H7 (cell line): ENCODE data around the gene RGS2. TPM values are rescaled to one million over a fixed set of nuclear protein-coding genes. Genes with fewer than 3 reads are reported as not detected.

Experiments used
- DNase-seq: peaks from one replicate; pipeline ENCODE4 v3.0.0; 2012
- H3K27me3 ChIP-seq: 2 replicates; pipeline ENCODE4 v1.6.0; 2011; ENCODE audit warnings: mild to moderate bottlenecking, low read length; ENCODE audit not compliant: control insufficient read depth, insufficient read depth
- H3K36me3 ChIP-seq: replicated peaks from 2 replicates; pipeline ENCODE4 v1.5.1; 2011; ENCODE audit warnings: low read length; ENCODE audit not compliant: control insufficient read depth, insufficient read depth
- H3K4me3 ChIP-seq: 2 replicates; pipeline ENCODE4 v1.5.1; 2011; ENCODE audit warnings: low read depth, mild to moderate bottlenecking, control low read depth, low read length, moderate library complexity; ENCODE audit not compliant: insufficient read depth
- total RNA-seq: library from RNA; depleted of rRNA; stranded (reverse); fragments of >200 nt; shearing (Covaris generic); gene quantifications from 2 replicates; pipeline ENCODE4 v1.2.3, GENCODE V29; 2014; rRNA removed

Gene RGS2
- total RNA-seq: 23.3 and 36.4 TPM in 2 replicates

- Histone ChIP-seq H3K36me3 (peaks cover 11% of the 10 kb centered on the region), H3K27me3 (peaks cover 2% of the 10 kb centered on the region; the same call in 1 of the 2 replicates), H3K4me3 (peak within 1 kb of the TSS; percentile 97)
- peak; percentile 94 for DNase-seq
These were observed at the start of gene RGS2 for GRCh38 chr1:192808518-192809306. Gene RGS2, plus strand, starts transcription at chr1:192809039. Its CDS starts 33 bp downstream, at chr1:192809072.

- no peak for DNase-seq
These were observed 49.7 kb upstream of the RGS2 start for GRCh38 chr1:192759104-192759503.

GRCh38 chr1:192762265-192762664 is 46.6 kb upstream of the RGS2 start:
- H3K27me3 ChIP-seq: no peaks in the 10 kb centered on the region
- no peak for DNase-seq
- no peak overlapping the region for H3K4me3 ChIP-seq
- H3K36me3 ChIP-seq: no peaks in the 10 kb centered on the region

More at GRCh38 chr1:192759104-192759503, 49.7 kb upstream of the RGS2 start:
- Histone ChIP-seq H3K27me3 (no peaks in the 10 kb centered on the region), H3K4me3 (no peak overlapping the region), H3K36me3 (no peaks in the 10 kb centered on the region)

- Histone ChIP-seq H3K4me3 (no peak overlapping the region), H3K27me3 (no peaks in the 10 kb centered on the region), H3K36me3 (no peaks in the 10 kb centered on the region)
- DNase-seq: no peak
These were observed 45.6 kb upstream of the RGS2 start for GRCh38 chr1:192763243-192763642.

- H3K27me3 ChIP-seq: no peaks in the 10 kb centered on the region
- H3K4me3 ChIP-seq: no peak overlapping the region
- H3K36me3 ChIP-seq: no peaks in the 10 kb centered on the region
- no peak for DNase-seq
These were observed 45.1 kb upstream of the RGS2 start for GRCh38 chr1:192763756-192764155.

- Histone ChIP-seq H3K4me3 (no peak overlapping the region), H3K36me3 (no peaks in the 10 kb centered on the region), H3K27me3 (no peaks in the 10 kb centered on the region)
- no peak for DNase-seq
These were observed 44.2 kb upstream of the RGS2 start for GRCh38 chr1:192764675-192765074.

GRCh38 chr1:192766009-192766625 is 42.7 kb upstream of the RGS2 start:
- Histone ChIP-seq H3K36me3 (no peaks in the 10 kb centered on the region), H3K4me3 (no peak overlapping the region)
- DNase-seq: no peak

GRCh38 chr1:192766876-192767275 is 42.0 kb upstream of the RGS2 start:
- Histone ChIP-seq H3K4me3 (no peak overlapping the region), H3K36me3 (no peaks in the 10 kb centered on the region), H3K27me3 (no peaks in the 10 kb centered on the region)
- peak; percentile 20 for DNase-seq

More at GRCh38 chr1:192766009-192766625, 42.7 kb upstream of the RGS2 start:
- no peaks in the 10 kb centered on the region for H3K27me3 ChIP-seq

GRCh38 chr1:192767798-192768197 is 41.0 kb upstream of the RGS2 start:
- DNase-seq: no peak
- H3K36me3 ChIP-seq: no peaks in the 10 kb centered on the region
- H3K27me3 ChIP-seq: no peaks in the 10 kb centered on the region
- H3K4me3 ChIP-seq: no peak overlapping the region

- H3K4me3 ChIP-seq: no peak overlapping the region
- no peaks in the 10 kb centered on the region for H3K27me3 ChIP-seq
These were observed 40.4 kb upstream of the RGS2 start for GRCh38 chr1:192768463-192768862.

GRCh38 chr1:192771341-192771740 is 37.5 kb upstream of the RGS2 start:
- Histone ChIP-seq H3K36me3 (no peaks in the 10 kb centered on the region), H3K4me3 (no peak overlapping the region), H3K27me3 (no peaks in the 10 kb centered on the region)
- DNase-seq: no peak

More at GRCh38 chr1:192768463-192768862, 40.4 kb upstream of the RGS2 start:
- no peaks in the 10 kb centered on the region for H3K36me3 ChIP-seq
- no peak for DNase-seq

GRCh38 chr1:192775631-192776030 is 33.2 kb upstream of the RGS2 start:
- H3K27me3 ChIP-seq: no peaks in the 10 kb centered on the region
- DNase-seq: no peak
- H3K4me3 ChIP-seq: no peak overlapping the region
- H3K36me3 ChIP-seq: no peaks in the 10 kb centered on the region

GRCh38 chr1:192776206-192776605 is 32.6 kb upstream of the RGS2 start:
- H3K36me3 ChIP-seq: no peaks in the 10 kb centered on the region
- H3K27me3 ChIP-seq: no peaks in the 10 kb centered on the region
- H3K4me3 ChIP-seq: no peak overlapping the region
- no peak for DNase-seq

- no peaks in the 10 kb centered on the region for H3K27me3 ChIP-seq
- no peaks in the 10 kb centered on the region for H3K36me3 ChIP-seq
- no peak overlapping the region for H3K4me3 ChIP-seq
- no peak for DNase-seq
These were observed 31.8 kb upstream of the RGS2 start for GRCh38 chr1:192776998-192777397.

- Histone ChIP-seq H3K36me3 (no peaks in the 10 kb centered on the region), H3K27me3 (no peaks in the 10 kb centered on the region), H3K4me3 (no peak overlapping the region)
- no peak for DNase-seq
These were observed 25.0 kb upstream of the RGS2 start for GRCh38 chr1:192783791-192784190.
